HT1080 (cell line): ENCODE data around the gene SRPK2. TPM values are rescaled to one million over a fixed set of nuclear protein-coding genes. Genes with fewer than 3 reads are reported as not detected.
"Not testable (repeated sequence)": the region's sequence is repeated elsewhere in the genome, so short reads cannot be mapped to it uniquely, and the experiment has no call there.

Experiments
- DNase-seq: peaks from one replicate; pipeline ENCODE4 v3.0.0-alpha.2; 2015; ENCODE audit warnings: low read depth
- total RNA-seq: library from RNA; depleted of rRNA; stranded (reverse); fragments of >200 nt; shearing (Covaris generic); gene quantifications from 2 replicates; pipeline ENCODE4 v1.2.3, GENCODE V29; 2014

The SRPK2 gene
- total RNA-seq, 1 experiment from 2014 or later = 32.0 TPM

GRCh38 chr7:105268056-105268455 lies 120.7 kb downstream of the SRPK2 start:
- DNase-seq = peak; percentile 53

- DNase-seq = no peak
Observed at GRCh38 chr7:105267244-105267643, 121.5 kb downstream of the SRPK2 start.

- no peak for DNase-seq
Observed at GRCh38 chr7:105264707-105265106, 124.0 kb downstream of the SRPK2 start.

- peak; percentile 35 for DNase-seq
Observed at GRCh38 chr7:105261689-105262088, 127.0 kb downstream of the SRPK2 start.

- not testable (repeated sequence) for DNase-seq
Observed at GRCh38 chr7:105260201-105260871, 128.4 kb downstream of the SRPK2 start.

GRCh38 chr7:105258919-105259318 lies 129.8 kb downstream of the SRPK2 start:
- DNase-seq = not testable (repeated sequence)

GRCh38 chr7:105257338-105257737 lies 131.4 kb downstream of the SRPK2 start:
- DNase-seq = peak; percentile 24

- no peak for DNase-seq
Observed at GRCh38 chr7:105256761-105257231, 131.9 kb downstream of the SRPK2 start.

GRCh38 chr7:105250706-105251105 lies 138.0 kb downstream of the SRPK2 start:
- no peak for DNase-seq

- DNase-seq = no peak
Observed at GRCh38 chr7:105250239-105250638, 138.5 kb downstream of the SRPK2 start.

GRCh38 chr7:105249216-105249615 lies 139.5 kb downstream of the SRPK2 start:
- no peak for DNase-seq

GRCh38 chr7:105246679-105247078 lies 142.0 kb downstream of the SRPK2 start:
- no peak for DNase-seq

GRCh38 chr7:105246256-105246655 lies 142.5 kb downstream of the SRPK2 start:
- no peak for DNase-seq

- DNase-seq = no peak
Observed at GRCh38 chr7:105245398-105246114, 143.2 kb downstream of the SRPK2 start.

GRCh38 chr7:105244594-105244993 lies 144.1 kb downstream of the SRPK2 start:
- DNase-seq = no peak

- no peak for DNase-seq
Observed at GRCh38 chr7:105241198-105241597, 147.5 kb downstream of the SRPK2 start.

GRCh38 chr7:105238198-105238765 lies 150.4 kb downstream of the SRPK2 start:
- DNase-seq = no peak

GRCh38 chr7:105234886-105235285 lies 153.8 kb downstream of the SRPK2 start:
- DNase-seq = no peak

- DNase-seq = not testable (repeated sequence)
Observed at GRCh38 chr7:105232829-105233291, 155.9 kb downstream of the SRPK2 start.

GRCh38 chr7:105230486-105230885 lies 158.2 kb downstream of the SRPK2 start:
- DNase-seq = no peak

GRCh38 chr7:105229641-105230040 lies 159.1 kb downstream of the SRPK2 start:
- no peak for DNase-seq

- DNase-seq = no peak
Observed at GRCh38 chr7:105228555-105228954, 160.2 kb downstream of the SRPK2 start.
